ENCODE measurements around the gene FAM47E.
A peak's percentile ranks its signal among the peaks of the same experiment; 100 is the strongest.

The FAM47E gene

GRCh38 chr4:76251441-76252270 is at the start of gene FAM47E:
FAM47E (plus strand) TSS chr4:76251721; CDS start chr4:76251747, 26 bp downstream.
- DNase-seq (ENCODE audit: low spot score), result peak; percentile 93

DNA sequence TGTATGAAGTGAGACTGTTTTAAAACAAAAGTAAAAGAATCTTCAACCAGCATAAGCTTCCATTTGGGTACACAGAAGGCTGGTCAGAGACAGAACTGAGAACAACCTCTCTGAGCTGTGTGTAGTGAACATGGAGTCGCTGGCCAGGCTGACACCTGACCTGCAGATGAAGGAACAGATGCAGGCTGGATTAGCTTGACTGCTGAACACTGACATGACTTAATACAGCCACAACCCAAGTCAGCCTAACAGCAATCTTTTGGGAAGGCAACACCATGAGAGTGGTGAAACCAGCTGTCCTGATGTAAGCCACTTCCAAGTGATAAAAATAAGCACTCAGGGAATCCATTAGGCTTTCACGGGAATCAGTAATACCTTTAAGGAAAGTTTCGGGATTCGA is 48.0 kb upstream of the FAM47E start:
- no peak for DNase-seq (ENCODE audit: low spot score)

DNA sequence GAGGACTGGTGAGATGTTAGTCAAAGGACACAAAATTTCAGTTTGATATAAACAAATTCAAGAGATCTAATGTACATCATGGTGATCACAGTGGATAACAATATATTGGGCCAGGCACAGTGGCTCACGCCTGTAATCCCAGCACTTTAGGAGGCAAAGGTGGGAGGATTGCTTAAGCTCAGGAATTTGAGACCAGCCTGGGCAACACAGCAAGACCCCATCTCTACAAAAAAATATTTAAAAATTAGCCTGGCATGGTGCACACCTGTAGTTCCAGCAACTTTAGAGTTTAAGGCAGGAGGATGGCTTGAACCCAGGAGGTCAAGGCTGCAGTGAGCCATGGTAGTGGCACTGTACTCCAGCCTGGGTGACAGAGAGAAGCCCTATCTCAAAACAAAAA is 46.6 kb upstream of the FAM47E start:
- no peak for DNase-seq (ENCODE audit: low spot score)

DNA sequence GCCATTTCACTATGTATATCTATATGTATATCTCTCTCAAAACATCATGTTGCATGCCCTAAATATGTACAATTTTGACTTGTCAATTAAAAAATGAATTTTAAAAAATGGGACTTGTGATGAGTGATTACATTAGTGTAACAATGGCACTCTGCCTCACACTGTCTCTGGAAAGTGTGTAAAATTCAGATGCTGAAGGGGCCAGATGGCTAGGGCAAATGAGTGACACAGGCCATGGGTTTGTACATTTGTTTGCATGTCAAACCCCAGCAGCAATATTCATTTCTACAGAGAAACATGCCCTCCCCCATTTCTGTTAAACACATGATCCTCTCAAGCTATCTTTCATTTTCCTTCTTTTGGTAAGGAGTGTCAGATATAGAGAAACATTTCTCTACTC is 46.0 kb upstream of the FAM47E start:
- DNase-seq (ENCODE audit: low spot score), result no peak

- DNase-seq (ENCODE audit: low spot score), result no peak
Measured at GRCh38 chr4:76206222-76206942, 45.1 kb upstream of the FAM47E start.

- DNase-seq (ENCODE audit: low spot score), result no peak
Measured at GRCh38 chr4:76207549-76207948, 44.0 kb upstream of the FAM47E start.

DNA sequence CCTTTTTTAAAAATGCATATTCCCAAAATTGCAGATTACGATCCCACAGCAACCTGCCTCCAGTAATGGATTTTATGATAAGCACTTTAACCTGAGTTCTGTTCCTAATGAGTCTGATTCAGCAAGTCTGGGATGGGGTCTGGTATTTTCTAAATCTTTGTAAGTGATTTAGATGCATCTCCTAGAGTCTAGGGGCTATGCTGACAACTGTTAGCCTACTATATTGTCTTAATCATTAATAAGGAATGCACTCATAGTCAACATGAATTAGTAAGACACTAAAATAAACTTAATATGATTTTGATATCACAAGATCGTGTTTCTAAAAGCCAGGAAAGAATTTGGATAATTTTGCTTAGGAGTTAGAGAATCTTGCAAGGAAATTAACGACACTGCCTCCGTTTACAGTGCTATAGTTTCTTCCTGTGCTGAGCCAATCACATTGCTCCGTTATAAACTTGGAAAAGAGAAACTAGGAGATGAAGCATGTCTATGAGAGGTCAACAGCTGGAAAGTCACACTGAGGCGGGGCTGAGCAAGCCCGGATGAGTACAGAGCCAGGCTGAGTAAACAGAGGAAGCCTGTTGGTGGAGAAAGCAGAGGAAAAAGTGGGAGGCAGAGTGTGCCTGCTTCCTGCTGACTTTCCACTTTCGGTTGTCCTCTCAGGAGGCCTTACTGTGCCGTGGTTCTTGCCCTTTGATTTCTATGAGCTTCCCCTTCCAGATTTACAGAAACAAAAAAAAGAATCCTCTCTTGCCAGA is 43.3 kb upstream of the FAM47E start:
- DNase-seq (ENCODE audit: low spot score), result no peak

- DNase-seq (ENCODE audit: low spot score), result no peak
Measured at GRCh38 chr4:76209881-76210280, 41.6 kb upstream of the FAM47E start.

DNA sequence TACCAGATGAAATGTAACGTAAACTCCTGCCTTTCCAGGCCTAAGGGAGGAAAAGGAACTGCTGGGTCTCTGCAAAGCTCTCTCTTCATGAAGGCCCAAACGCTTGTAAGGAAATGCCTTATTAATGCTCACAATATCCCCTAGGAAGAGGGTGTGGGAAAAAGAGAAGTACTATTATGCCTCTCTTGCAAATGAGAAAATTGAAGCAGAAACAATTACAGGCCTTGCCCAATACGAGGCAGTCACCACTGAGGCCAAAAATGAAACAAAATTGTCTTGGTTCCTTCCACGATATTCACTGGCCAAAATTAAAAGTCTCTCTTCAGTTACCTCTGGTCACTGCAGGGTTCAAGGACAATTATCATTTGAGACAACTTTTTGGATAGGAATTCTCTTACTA is 41.1 kb upstream of the FAM47E start:
- no peak for DNase-seq (ENCODE audit: low spot score)

DNA sequence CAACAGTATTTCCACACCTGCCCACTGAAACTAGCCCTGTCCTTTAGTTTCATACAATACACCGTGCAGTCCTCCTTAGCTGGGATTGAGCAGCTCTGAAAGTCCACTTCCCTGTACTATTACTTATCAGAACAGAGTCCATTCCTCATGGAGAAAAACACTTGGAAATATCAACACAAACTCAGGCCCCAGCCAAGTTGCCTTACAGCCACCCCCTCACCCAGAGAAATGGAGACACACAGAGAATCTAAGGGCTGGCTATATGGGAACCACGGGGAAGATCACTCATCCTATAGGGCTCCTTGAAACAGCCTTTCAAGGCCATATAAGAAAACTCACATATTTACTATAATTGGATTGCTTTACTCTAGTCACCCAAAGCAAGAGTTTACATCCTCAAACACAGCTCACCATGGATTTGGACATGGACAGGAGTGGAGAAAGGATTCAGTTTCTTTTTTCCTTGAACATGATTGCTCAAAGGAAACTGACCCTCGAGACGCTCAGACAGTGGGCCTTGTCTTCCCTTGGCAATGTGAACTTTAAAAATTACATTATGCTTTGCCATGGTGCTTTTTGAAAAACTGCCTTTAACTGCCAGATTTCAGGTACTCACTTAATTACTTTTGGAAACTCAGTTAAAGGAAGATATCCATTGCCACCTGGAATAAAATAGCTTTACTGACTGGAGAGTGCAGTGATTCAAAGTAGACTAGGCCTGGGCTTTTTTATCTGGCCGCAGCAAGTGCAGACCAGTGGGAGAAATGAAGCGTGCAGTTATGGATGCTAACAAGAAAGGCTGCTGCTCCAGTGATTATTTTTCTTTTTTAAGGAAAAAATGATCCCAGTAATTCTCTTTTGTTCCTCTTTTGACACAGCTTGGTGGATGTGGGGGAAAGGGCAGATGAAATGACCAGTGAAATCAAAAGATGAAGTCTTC is 39.5 kb upstream of the FAM47E start:
- no peak for DNase-seq (ENCODE audit: low spot score)

- no peak for DNase-seq (ENCODE audit: low spot score)
Measured at GRCh38 chr4:76212851-76213414, 38.6 kb upstream of the FAM47E start.

DNA sequence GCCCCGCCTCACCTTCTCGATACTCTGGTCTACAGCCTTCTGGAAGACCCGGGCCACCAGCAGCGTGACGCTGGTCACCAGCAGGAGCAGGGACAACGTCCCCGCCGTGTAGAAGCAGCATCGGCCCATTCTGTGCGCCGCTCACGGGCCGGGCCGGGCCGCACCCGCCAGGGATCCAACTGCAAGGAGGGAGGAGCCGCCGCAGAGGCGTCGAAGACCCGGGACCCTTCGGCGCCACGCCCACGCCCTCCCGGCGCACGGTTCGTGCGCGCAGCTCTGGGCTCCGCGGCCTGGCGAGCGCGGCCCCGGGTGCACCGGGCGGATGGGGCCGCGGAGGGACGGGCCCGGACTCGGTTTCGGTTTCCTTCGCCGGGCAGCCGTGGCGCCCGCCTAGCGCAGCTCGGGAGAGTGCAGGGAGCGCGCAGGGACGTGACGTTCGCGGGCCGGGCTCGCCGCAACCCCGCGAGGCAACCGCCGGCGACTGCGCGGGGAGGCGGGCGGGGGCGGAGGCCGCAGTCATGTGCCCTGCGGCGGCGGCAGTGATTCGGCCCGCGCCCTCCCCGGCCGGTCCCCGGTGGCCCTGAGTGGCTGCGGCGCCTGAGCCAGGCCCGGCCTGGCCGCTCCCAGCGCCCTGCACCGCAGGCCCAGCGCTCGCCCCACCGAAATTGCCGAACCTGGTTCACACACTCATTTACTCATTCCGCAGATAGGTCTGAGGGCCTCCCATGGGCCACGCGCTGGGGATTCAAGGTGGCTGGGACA is 37.9 kb upstream of the FAM47E start, which contains the start of gene SCARB2:
Gene SCARB2 (minus strand): TSS at position 410 of the 762 bp plus-strand sequence. CDS start 281 bp downstream, at position 129.
- DNase-seq (ENCODE audit: low spot score), result peak; percentile 94

DNA sequence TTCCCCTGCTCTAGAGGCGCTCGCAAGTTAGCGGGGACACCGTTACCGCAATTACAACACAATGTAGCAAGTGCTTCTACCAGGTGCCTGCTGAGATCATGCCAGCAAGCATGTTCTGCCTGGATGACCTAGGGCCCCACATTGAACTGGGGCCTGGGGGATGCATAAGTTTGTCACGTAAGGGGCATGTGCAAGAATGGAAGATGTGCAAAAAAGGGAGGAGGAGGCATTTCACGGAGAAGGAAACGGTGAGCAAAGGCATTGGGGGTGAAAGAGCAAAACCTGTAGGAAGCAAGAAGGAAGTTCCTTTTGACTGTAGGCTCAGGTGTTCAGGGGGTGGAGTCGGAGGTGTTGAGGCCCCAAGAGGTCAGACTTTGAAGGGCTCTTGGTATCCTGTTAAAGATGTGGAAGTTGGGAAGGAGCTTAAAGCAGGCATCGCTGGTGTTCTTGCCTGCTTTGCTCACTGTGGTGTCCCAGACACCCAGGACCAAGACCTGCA is 37.3 kb upstream of the FAM47E start:
- no peak for DNase-seq (ENCODE audit: low spot score)

DNA sequence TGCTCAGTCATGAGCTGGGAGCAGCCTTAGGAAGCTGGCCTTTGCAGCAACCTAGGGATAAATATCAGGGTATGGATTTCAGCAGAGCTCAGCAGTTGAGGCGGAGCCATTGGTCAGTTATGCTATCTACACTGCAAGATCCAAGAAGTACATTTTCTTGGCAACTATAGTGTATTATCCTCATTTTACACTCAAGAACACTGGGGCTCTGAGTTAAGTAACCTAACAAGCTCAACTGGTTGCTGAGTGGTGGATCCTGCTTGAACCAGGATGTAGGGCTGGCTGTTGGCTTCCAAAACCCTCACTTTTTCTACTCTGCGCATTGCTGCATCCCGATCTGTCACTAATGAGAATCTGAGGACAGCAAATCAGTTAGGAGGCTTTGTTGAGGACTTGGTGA is 36.4 kb upstream of the FAM47E start:
- DNase-seq (ENCODE audit: low spot score), result no peak

DNA sequence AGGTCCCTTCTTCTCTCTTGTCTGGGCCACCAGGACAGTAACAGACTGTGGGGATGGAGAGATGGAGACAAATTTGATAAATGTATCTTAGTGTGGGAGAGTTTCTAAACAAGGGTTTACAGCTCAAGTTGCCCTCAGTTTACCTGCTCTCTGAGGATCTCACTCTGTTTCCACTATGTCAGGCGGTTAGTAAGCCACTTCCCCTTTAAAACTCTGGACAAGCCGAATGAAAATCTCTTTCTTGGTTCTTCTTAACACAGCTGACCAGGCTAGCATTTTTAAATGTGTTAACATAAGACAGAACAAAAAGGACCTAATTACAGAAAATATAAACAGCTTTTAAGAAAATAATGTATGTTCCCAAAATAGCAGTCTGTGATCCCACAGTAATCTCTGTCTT is 35.0 kb upstream of the FAM47E start:
- DNase-seq (ENCODE audit: low spot score), result no peak

DNA sequence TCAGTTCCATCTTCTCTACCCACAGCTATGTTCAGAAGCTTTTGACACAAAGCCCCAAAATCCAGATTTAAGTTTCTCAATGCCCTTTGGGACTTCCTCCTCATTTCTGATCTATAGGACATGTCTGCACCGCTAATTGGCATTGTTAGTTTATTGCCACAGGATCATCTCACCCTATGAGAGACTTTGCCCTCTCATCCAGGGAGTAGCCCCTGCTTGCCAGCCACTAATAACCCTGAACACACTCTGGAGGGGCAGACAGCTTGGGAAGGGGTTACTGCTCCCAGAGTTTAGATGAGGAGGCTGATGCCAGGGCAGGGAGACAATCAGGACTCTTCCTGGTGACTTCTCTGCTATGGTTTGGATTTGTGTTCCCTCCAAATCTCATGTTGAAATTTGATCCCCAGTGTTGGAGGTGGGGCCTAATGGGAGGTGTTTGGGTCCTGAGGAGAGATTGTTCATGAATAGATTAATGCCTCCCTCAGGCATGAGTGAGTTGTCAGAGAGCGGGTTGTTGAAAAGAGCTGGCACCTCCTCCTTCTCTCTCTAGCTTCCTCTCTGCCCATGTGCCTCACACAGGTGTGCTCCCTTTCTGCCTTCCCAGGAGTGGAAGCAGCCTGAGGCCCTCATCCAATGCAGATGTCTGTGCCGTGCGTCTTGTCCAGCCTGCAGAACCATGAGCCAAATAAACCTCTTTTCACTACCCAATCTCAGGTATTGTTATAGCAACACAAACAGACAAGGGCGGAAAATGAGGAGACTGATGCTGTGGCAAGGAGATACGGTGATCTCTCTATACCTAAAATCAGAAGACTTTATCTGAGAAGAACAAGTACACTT is 34.3 kb upstream of the FAM47E start:
- no peak for DNase-seq (ENCODE audit: low spot score)

DNA sequence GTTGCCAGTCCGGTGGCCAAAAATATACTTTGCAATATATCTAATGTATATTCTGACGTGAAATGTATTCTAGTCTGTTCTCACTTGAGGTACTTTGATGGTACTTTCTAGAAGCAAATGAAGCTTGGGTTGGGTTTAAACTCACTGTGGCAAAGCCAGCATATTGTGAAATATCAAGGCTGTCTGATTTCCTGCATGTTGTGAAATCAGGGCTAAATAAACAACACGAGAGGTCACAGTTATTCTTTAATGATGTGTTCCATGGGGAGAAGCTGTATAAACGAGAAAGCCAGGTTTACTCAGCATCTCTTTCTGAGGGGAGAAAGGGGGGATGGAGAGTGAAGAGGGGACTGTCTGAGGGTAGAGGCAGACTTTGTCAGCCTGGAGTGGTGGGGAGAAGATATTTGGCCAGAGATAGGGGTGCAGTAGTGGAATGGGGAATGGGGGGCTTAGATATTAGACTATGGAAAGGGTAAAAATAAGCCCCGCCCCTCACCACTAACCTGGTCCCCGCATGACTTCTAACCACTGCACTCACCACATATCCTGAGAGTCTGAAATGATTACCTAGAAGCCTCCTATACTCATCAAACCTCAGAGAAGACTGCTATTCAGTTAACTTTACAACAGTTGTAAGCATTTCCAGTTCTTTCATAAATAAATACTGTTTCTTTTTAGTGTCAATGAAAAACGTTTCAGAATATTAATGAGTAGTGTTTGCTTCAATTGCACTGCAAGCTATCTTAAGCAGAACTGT is 32.0 kb upstream of the FAM47E start:
- no peak for DNase-seq (ENCODE audit: low spot score)

- no peak for DNase-seq (ENCODE audit: low spot score)
Measured at GRCh38 chr4:76224171-76224570, 27.4 kb upstream of the FAM47E start.

Measured in iPS-NIHi11 (cell line).